SK-N-SH treated with all-trans-retinoic acid at 6 μM for 48 hours (cell line): ENCODE data around the gene ANO9.

Source experiments
- ATAC-seq: fragments of 200-7000 bp; cut with Tn5 transposase; 3 replicates; pipeline ENCODE4 v1.9.1; 2020; ENCODE audit warnings: mild to moderate bottlenecking, moderate library complexity
- ARNTL ChIP-seq: fragments of 450-650 bp; formaldehyde crosslinking; IDR thresholded peaks from 2 replicates; pipeline ENCODE4 v1.5.0; 2020; ENCODE audit warnings: low read depth, mild to moderate bottlenecking, moderate library complexity, borderline replicate concordance
- BACH2 ChIP-seq: fragments of 250-450 bp; sonication (Bioruptor Pico); IDR thresholded peaks from 2 replicates; pipeline ENCODE4 v1.9.0; 2021; ENCODE audit warnings: mild to moderate bottlenecking, borderline replicate concordance
- CSDC2 ChIP-seq: fragments of 250-450 bp; sonication (Bioruptor Pico); IDR thresholded peaks from 2 replicates; pipeline ENCODE4 v1.5.0; 2020; ENCODE audit warnings: mild to moderate bottlenecking, moderate library complexity
- GLIS3 ChIP-seq: fragments of 250-450 bp; sonication (Bioruptor Pico); IDR thresholded peaks from 2 replicates; pipeline ENCODE4 v1.5.0; 2020; ENCODE audit warnings: mild to moderate bottlenecking, moderate library complexity
- ISL1 ChIP-seq: fragments of 250-450 bp; sonication (Bioruptor Pico); IDR thresholded peaks from 2 replicates; pipeline ENCODE4 v2.1.2; 2022; ENCODE audit warnings: mild to moderate bottlenecking, moderate library complexity
- OSR1 ChIP-seq: fragments of 250-450 bp; sonication (Bioruptor Pico); IDR thresholded peaks from 2 replicates; pipeline ENCODE4 v1.8.0; 2022; ENCODE audit warnings: moderate library complexity, mild to moderate bottlenecking, inconsistent platforms
- PPARA ChIP-seq: fragments of 250-450 bp; sonication (Bioruptor Pico); IDR thresholded peaks from 2 replicates; pipeline ENCODE4 v1.5.0; 2020; ENCODE audit warnings: mild to moderate bottlenecking, borderline replicate concordance
- RARB ChIP-seq: fragments of 250-450 bp; sonication (Bioruptor Pico); IDR thresholded peaks from 2 replicates; pipeline ENCODE4 v1.8.0; 2021; ENCODE audit warnings: mild to moderate bottlenecking, moderate library complexity
- SNAI2 ChIP-seq: fragments of 250-450 bp; sonication (Bioruptor Pico); IDR thresholded peaks from 2 replicates; pipeline ENCODE4 v1.5.0; 2020; ENCODE audit warnings: mild to moderate bottlenecking, moderate library complexity
- TCF4 ChIP-seq: fragments of 250-450 bp; sonication (Bioruptor Pico); IDR thresholded peaks from 2 replicates; pipeline ENCODE4 v1.8.0; 2021; ENCODE audit warnings: mild to moderate bottlenecking, moderate library complexity, borderline replicate concordance
- TOX ChIP-seq: fragments of 250-450 bp; sonication (Bioruptor Pico); IDR thresholded peaks from 2 replicates; pipeline ENCODE4 v1.8.0; 2021; ENCODE audit warnings: mild to moderate bottlenecking, moderate library complexity, borderline replicate concordance
- ZC3H10 ChIP-seq: fragments of 250-450 bp; sonication (Bioruptor Pico); IDR thresholded peaks from 2 replicates; pipeline ENCODE4 v1.5.1; 2021; ENCODE audit warnings: mild to moderate bottlenecking, moderate library complexity
- ZFP3 ChIP-seq: fragments of 250-450 bp; sonication (Bioruptor Pico); IDR thresholded peaks from 2 replicates; pipeline ENCODE4 v1.5.0; 2020; ENCODE audit warnings: mild to moderate bottlenecking, moderate library complexity
- ZFP30 ChIP-seq: fragments of 450-650 bp; formaldehyde crosslinking; IDR thresholded peaks from 2 replicates; pipeline ENCODE4 v1.5.0; 2022; ENCODE audit warnings: mild to moderate bottlenecking, moderate library complexity
- ZNF565 ChIP-seq: fragments of 450-650 bp; formaldehyde crosslinking; conservative IDR thresholded peaks from 2 replicates; pipeline ENCODE4 v1.5.0; 2020; ENCODE audit warnings: low read depth, mild to moderate bottlenecking, moderate library complexity
- ZNF70 ChIP-seq: fragments of 450-650 bp; formaldehyde crosslinking; IDR thresholded peaks from 2 replicates; pipeline ENCODE4 v1.5.0; 2020; ENCODE audit warnings: mild to moderate bottlenecking, moderate library complexity
- ZNF8 ChIP-seq: fragments of 450-650 bp; formaldehyde crosslinking; IDR thresholded peaks from 2 replicates; pipeline ENCODE4 v1.5.0; 2020; ENCODE audit warnings: mild to moderate bottlenecking, moderate library complexity
- TF ChIP-seq, protein P1 (sequence below): fragments of 250-450 bp; sonication (Bioruptor Pico); IDR thresholded peaks from 2 replicates; pipeline ENCODE4 v1.8.0; 2020; ENCODE audit warnings: mild to moderate bottlenecking, moderate library complexity, borderline replicate concordance
- TF ChIP-seq, protein P2 (sequence below): fragments of 250-450 bp; sonication (Bioruptor Pico); IDR thresholded peaks from 2 replicates; pipeline ENCODE4 v1.5.1; 2020; ENCODE audit warnings: low read depth, mild to moderate bottlenecking, moderate library complexity
- TF ChIP-seq, protein P3 (sequence below): fragments of 250-450 bp; sonication (Bioruptor Pico); IDR thresholded peaks from 2 replicates; pipeline ENCODE4 v1.8.0; 2021; ENCODE audit warnings: low read depth, mild to moderate bottlenecking, moderate library complexity, borderline replicate concordance
- TF ChIP-seq, protein P4 (sequence below): fragments of 250-450 bp; sonication (Bioruptor Pico); IDR thresholded peaks from 2 replicates; pipeline ENCODE4 v1.5.1; 2021; ENCODE audit warnings: mild to moderate bottlenecking, moderate library complexity
- TF ChIP-seq, protein P5 (sequence below): fragments of 250-450 bp; sonication (Bioruptor Pico); IDR thresholded peaks from 2 replicates; pipeline ENCODE4 v1.5.0; 2020; ENCODE audit warnings: mild to moderate bottlenecking, moderate library complexity

ANO9 gene

DNA sequence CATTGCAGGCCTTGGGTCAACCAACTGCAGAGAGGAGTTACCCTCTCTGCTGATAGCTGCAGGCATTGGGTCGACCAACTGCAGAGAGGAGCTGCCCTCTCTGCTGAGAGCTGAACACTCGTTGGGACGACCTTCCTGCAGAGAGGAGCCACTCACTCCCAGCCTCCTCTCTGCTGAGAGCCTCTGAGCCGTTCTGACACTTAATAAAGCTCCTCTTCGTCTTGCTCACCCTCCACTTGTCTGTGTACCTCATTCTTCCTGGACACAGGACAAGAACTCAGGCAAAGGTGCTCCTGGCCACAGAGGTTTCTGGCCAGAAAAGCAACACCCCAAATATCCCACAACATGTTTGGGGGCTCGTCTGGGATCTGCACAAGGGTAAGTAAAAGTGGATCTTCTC lies 55.3 kb downstream of the ANO9 start:
- no peak for ATAC-seq
- no peak for TF ChIP-seq ISL1
- no peak for TF ChIP-seq ZFP30 (CRISPR knock-in tag)
- TF ChIP-seq, protein P1, sequence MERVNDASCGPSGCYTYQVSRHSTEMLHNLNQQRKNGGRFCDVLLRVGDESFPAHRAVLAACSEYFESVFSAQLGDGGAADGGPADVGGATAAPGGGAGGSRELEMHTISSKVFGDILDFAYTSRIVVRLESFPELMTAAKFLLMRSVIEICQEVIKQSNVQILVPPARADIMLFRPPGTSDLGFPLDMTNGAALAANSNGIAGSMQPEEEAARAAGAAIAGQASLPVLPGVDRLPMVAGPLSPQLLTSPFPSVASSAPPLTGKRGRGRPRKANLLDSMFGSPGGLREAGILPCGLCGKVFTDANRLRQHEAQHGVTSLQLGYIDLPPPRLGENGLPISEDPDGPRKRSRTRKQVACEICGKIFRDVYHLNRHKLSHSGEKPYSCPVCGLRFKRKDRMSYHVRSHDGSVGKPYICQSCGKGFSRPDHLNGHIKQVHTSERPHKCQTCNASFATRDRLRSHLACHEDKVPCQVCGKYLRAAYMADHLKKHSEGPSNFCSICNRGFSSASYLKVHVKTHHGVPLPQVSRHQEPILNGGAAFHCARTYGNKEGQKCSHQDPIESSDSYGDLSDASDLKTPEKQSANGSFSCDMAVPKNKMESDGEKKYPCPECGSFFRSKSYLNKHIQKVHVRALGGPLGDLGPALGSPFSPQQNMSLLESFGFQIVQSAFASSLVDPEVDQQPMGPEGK (CRISPR knock-in tag) = no peak
- TF ChIP-seq, protein P2, sequence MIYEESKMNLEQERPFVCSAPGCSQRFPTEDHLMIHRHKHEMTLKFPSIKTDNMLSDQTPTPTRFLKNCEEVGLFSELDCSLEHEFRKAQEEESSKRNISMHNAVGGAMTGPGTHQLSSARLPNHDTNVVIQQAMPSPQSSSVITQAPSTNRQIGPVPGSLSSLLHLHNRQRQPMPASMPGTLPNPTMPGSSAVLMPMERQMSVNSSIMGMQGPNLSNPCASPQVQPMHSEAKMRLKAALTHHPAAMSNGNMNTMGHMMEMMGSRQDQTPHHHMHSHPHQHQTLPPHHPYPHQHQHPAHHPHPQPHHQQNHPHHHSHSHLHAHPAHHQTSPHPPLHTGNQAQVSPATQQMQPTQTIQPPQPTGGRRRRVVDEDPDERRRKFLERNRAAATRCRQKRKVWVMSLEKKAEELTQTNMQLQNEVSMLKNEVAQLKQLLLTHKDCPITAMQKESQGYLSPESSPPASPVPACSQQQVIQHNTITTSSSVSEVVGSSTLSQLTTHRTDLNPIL (CRISPR knock-in tag) = no peak
- no peak for TF ChIP-seq SNAI2 (CRISPR knock-in tag)
- TF ChIP-seq ZC3H10 (CRISPR knock-in tag) = no peak
- no peak for TF ChIP-seq RARB (CRISPR knock-in tag)

DNA sequence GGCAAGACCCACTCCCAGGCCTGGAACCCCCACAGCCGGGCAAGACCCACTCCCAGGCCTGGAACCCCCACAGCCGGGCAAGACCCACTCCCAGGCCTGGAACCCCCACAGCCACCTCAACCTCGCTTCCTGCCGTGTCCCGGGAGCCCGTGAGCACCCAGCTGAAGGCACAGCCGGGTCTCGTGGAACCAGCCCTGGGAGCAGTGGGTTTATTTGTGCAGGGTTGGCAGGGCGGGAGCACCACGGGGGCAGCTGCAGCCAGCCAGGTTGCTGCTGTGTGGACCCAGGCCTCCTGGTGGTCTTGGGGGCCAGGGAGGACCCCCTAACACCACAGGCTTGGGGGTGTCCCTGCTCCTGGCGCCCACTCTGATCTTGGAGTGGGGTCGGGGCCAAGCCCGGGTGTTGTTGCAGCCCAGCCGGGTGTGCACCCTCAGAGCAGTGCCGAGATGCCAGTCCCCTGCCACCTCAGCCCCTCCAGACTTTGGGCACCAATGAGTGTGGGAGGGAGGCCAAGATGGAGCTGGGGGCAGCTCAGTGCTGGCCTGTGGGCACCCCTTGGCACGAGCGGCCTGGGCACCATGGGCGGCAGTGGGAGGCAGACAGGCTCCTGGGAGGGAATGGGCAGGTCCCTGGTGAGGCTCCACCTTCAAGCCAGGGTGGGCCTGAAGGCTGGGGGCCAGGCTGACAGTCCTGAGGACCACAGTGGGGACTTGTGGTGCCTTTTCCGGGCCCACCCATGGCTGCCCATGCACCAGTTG lies 56.0 kb downstream of the ANO9 start:
- TF ChIP-seq TOX (no peak), BACH2 (CRISPR knock-in tag) (no peak), GLIS3 (no peak), PPARA (no peak), OSR1 (CRISPR knock-in tag) (no peak), ISL1 (no peak), ZC3H10 (CRISPR knock-in tag) (no peak), RARB (CRISPR knock-in tag) (no peak), TCF4 (CRISPR knock-in tag) (no peak), ARNTL (CRISPR knock-in tag) (no peak), CSDC2 (CRISPR knock-in tag) (no peak), ZFP30 (CRISPR knock-in tag) (no peak), ZNF8 (CRISPR knock-in tag) (no peak), ZFP3 (no peak), ZNF70 (CRISPR knock-in tag) (no peak)
- TF ChIP-seq, protein P3, sequence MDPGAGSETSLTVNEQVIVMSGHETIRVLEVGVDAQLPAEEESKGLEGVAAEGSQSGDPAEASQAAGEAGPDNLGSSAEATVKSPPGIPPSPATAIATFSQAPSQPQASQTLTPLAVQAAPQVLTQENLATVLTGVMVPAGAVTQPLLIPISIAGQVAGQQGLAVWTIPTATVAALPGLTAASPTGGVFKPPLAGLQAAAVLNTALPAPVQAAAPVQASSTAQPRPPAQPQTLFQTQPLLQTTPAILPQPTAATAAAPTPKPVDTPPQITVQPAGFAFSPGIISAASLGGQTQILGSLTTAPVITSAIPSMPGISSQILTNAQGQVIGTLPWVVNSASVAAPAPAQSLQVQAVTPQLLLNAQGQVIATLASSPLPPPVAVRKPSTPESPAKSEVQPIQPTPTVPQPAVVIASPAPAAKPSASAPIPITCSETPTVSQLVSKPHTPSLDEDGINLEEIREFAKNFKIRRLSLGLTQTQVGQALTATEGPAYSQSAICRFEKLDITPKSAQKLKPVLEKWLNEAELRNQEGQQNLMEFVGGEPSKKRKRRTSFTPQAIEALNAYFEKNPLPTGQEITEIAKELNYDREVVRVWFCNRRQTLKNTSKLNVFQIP (CRISPR knock-in tag) = no peak
- TF ChIP-seq, protein P4, sequence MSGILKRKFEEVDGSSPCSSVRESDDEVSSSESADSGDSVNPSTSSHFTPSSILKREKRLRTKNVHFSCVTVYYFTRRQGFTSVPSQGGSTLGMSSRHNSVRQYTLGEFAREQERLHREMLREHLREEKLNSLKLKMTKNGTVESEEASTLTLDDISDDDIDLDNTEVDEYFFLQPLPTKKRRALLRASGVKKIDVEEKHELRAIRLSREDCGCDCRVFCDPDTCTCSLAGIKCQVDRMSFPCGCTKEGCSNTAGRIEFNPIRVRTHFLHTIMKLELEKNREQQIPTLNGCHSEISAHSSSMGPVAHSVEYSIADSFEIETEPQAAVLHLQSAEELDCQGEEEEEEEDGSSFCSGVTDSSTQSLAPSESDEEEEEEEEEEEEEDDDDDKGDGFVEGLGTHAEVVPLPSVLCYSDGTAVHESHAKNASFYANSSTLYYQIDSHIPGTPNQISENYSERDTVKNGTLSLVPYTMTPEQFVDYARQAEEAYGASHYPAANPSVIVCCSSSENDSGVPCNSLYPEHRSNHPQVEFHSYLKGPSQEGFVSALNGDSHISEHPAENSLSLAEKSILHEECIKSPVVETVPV (CRISPR knock-in tag) = no peak
- TF ChIP-seq, protein P2 (CRISPR knock-in tag) = no peak

DNA sequence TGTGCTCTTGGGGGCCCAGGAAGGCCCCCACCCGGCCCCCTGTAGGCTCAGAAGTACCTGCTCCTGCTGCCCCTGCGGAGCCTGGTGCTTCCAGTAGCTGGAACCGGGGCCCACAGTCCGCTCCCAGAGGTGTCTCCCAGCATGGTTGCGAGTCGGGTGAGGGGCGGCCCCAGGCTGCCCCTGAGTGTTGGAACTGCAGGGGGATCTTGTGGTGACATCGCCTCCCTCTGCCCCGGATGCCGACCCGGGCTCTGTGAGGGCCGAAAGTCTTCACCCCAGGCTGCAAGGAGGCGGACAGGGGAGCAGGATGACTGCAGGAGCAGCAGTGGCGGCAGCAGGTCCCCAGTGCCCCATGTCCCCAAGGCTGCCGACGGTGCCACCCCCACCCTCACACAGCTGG lies 57.3 kb downstream of the ANO9 start:
- ATAC-seq = no peak
- no peak for TF ChIP-seq ZFP30 (CRISPR knock-in tag)
- TF ChIP-seq GLIS3 = no peak
- TF ChIP-seq, protein P5, sequence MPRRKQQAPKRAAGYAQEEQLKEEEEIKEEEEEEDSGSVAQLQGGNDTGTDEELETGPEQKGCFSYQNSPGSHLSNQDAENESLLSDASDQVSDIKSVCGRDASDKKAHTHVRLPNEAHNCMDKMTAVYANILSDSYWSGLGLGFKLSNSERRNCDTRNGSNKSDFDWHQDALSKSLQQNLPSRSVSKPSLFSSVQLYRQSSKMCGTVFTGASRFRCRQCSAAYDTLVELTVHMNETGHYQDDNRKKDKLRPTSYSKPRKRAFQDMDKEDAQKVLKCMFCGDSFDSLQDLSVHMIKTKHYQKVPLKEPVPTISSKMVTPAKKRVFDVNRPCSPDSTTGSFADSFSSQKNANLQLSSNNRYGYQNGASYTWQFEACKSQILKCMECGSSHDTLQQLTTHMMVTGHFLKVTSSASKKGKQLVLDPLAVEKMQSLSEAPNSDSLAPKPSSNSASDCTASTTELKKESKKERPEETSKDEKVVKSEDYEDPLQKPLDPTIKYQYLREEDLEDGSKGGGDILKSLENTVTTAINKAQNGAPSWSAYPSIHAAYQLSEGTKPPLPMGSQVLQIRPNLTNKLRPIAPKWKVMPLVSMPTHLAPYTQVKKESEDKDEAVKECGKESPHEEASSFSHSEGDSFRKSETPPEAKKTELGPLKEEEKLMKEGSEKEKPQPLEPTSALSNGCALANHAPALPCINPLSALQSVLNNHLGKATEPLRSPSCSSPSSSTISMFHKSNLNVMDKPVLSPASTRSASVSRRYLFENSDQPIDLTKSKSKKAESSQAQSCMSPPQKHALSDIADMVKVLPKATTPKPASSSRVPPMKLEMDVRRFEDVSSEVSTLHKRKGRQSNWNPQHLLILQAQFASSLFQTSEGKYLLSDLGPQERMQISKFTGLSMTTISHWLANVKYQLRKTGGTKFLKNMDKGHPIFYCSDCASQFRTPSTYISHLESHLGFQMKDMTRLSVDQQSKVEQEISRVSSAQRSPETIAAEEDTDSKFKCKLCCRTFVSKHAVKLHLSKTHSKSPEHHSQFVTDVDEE (CRISPR knock-in tag) = no peak
- TF ChIP-seq PPARA = no peak
- TF ChIP-seq, protein P3 (CRISPR knock-in tag) = no peak
- no peak for TF ChIP-seq ZNF565 (CRISPR knock-in tag)
- TF ChIP-seq ISL1 = no peak
- TF ChIP-seq RARB (CRISPR knock-in tag) = no peak
- TF ChIP-seq OSR1 (CRISPR knock-in tag) = no peak
- TF ChIP-seq, protein P2 (CRISPR knock-in tag) = no peak
- TF ChIP-seq ZFP3 = no peak
- TF ChIP-seq CSDC2 (CRISPR knock-in tag) = no peak

More for the DNA sequence above, 56.0 kb downstream of the ANO9 start:
- no peak for ATAC-seq
